Tibial nerve (tissue), 4 donors: ENCODE measurements around the gene SEMA6B. TPM values are rescaled to one million over a fixed set of nuclear protein-coding genes. Genes with fewer than 3 reads are reported as not detected.

Experiments
- DNase-seq, 2 donors: peaks; one replicate each; pipeline ENCODE4 v3.0.0-alpha.2; 2019; ENCODE audit warnings: low spot score in 2 of 2
- H3K27ac ChIP-seq, 4 donors: fragments of 200-600 bp; sonication (generic) in 3 of 4; one replicate each; pipeline ENCODE4 v1.5.1; 2017 to 2019; ENCODE audit warnings: mild to moderate bottlenecking in 1 of 4
- H3K27me3 ChIP-seq, 2 donors: fragments of 200-600 bp; sonication (generic) in 1 of 2; one replicate each; pipeline versions ENCODE4 v1.5.1 to v1.6.0; 2017 to 2019
- H3K36me3 ChIP-seq, 3 donors: fragments of 200-600 bp; sonication (generic); one replicate each; pipeline ENCODE4 v1.5.1; 2018 to 2019
- H3K4me1 ChIP-seq, 4 donors: fragments of 200-600 bp; sonication (generic) in 3 of 4; one replicate each; pipeline ENCODE4 v1.5.1; 2017 to 2019
- H3K4me3 ChIP-seq, 4 donors: fragments of 200-600 bp; sonication (generic) in 3 of 4; one replicate each; pipeline ENCODE4 v1.5.1; 2017 to 2019; ENCODE audit warnings: mild to moderate bottlenecking in 1 of 4, moderate library complexity in 1 of 4
- H3K9me3 ChIP-seq, 4 donors: fragments of 200-600 bp; sonication (generic) in 3 of 4; one replicate each; pipeline ENCODE4 v1.5.1; 2017 to 2019
- EP300 ChIP-seq, 2 donors: sonication (generic); formaldehyde crosslinking; IDR thresholded peaks; one replicate each; pipeline ENCODE4 v1.6.1; 2017; ENCODE audit warnings: antibody characterized with exemption in 2 of 2, mild to moderate bottlenecking in 1 of 2
- POLR2A ChIP-seq, 2 donors: fragments of 450-650 bp; IDR thresholded peaks; one replicate each; pipeline ENCODE4 v1.6.1; 2017; ENCODE audit warnings: antibody characterized with exemption in 2 of 2, mild to moderate bottlenecking in 2 of 2, moderate library complexity in 2 of 2
- WGBS, 2 donors: methylation state at CpG; one replicate each; pipeline ENCODE4 v1.1.5; 2018; 5-methylcytosine and 5-hydroxymethylcytosine counted together
- total RNA-seq, 4 donors: library from RNA; depleted of rRNA; stranded (reverse); fragments of >200 nt; gene quantifications; one replicate each; pipeline ENCODE4 v1.1.0, GENCODE V29; 2016
- TF ChIP-seq, protein P1 (sequence below), 5 experiments: fragments of 200-600 bp in 3 of 5; fragments of 450-650 bp in 2 of 5; sonication (generic) in 3 of 5; IDR thresholded peaks; one replicate each; pipeline ENCODE4 v1.5.1; 2016 to 2019; ENCODE audit warnings: antibody characterized with exemption in 5 of 5, mild to moderate bottlenecking in 3 of 5, moderate library complexity in 2 of 5

SEMA6B gene
- total RNA-seq, 4 donors from 2014 or later = 1.5 to 18.6 (median 7.4) TPM

DNA sequence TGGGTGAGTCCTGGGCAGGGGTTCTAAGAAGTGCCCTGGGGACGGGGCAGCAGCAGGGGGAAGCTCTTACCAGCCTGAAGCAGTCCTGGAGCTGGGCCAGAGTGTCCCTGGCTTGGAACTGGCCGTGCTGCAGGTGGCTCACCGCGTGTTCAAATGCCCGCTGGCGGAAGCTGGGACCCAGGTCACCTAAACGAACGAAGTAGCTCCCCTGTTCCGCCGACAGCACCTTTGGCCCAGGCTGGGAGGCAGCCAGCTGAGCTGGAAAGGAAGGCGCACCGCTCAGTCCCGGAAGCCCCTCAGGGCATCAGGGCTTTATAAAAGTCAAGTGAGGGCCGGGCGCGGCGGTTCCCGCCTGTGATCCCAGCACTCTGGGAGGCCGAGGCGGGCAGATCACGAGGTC lies 50.8 kb downstream of the SEMA6B start:
- Histone ChIP-seq H3K4me3 (no peak overlapping the region), H3K4me1 (peaks cover 0 to 14% (median 0%) of the 10 kb centered on the region in 4 donors), H3K27ac (no peak overlapping the region), H3K36me3 (peaks cover 0 to 31% (median 0%) of the 10 kb centered on the region in 3 donors), H3K27me3 (no peaks in the 10 kb centered on the region), H3K9me3 (no peaks in the 10 kb centered on the region)
- WGBS, 2 donors = 88 to 90% methylated on average over 15 to 21 of the region's 21 CpGs
- no peak for DNase-seq
- TF ChIP-seq POLR2A (IDR thresholded peaks at IDR 0.05) (no peak), EP300 (IDR thresholded peaks at IDR 0.05) (no peak)
- TF ChIP-seq, protein P1, sequence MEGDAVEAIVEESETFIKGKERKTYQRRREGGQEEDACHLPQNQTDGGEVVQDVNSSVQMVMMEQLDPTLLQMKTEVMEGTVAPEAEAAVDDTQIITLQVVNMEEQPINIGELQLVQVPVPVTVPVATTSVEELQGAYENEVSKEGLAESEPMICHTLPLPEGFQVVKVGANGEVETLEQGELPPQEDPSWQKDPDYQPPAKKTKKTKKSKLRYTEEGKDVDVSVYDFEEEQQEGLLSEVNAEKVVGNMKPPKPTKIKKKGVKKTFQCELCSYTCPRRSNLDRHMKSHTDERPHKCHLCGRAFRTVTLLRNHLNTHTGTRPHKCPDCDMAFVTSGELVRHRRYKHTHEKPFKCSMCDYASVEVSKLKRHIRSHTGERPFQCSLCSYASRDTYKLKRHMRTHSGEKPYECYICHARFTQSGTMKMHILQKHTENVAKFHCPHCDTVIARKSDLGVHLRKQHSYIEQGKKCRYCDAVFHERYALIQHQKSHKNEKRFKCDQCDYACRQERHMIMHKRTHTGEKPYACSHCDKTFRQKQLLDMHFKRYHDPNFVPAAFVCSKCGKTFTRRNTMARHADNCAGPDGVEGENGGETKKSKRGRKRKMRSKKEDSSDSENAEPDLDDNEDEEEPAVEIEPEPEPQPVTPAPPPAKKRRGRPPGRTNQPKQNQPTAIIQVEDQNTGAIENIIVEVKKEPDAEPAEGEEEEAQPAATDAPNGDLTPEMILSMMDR (IDR thresholded peaks at IDR 0.05) = no peak

DNA sequence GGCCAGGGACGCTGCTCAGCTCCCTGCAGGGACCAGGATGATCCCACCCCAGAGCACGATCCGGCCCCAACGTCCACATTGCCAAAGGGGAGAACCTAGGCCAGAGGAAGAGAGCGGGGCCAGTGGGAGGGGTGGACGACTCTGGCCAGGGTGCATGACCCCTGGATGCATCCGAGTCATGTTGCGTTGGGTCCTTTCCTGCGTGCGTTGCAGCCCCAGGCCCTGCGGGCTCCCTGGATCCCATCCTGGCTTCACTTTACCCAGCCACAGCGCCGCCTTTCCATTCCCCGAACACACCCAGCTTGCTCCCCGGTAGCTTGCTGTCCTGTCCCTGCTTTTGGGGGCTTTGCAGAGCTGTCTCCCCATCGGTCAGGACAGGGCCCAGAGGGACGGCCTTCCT lies 51.7 kb downstream of the SEMA6B start:
- H3K36me3 ChIP-seq = peaks cover 0 to 40% (median 0%) of the 10 kb centered on the region in 3 donors
- WGBS, 2 donors = 74 to 77% methylated on average over 15 to 17 of the region's 17 CpGs
- no peaks in the 10 kb centered on the region for H3K9me3 ChIP-seq
- TF ChIP-seq POLR2A (IDR thresholded peaks at IDR 0.05) = no peak
- TF ChIP-seq EP300 (IDR thresholded peaks at IDR 0.05) = no peak
- TF ChIP-seq, protein P1 (IDR thresholded peaks at IDR 0.05) = no peak
- H3K4me1 ChIP-seq = peaks cover 0 to 14% (median 0%) of the 10 kb centered on the region in 4 donors
- no peak overlapping the region for H3K4me3 ChIP-seq
- no peaks in the 10 kb centered on the region for H3K27me3 ChIP-seq
- DNase-seq = no peak
- no peak overlapping the region for H3K27ac ChIP-seq

DNA sequence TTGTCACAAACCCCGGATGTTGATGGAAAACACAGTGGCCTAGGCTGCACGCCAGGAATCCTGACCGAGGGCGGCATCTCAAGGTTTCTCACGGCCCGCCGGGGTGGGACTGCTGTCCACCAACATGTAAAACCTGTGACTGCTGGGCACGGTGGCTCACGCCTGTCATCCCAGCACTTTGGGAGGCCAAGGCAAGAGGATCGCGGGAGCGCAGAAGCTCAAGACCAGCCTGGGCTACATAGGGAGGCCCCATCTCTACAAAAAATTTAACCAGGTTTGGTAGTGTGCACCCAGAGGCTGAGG lies 52.4 kb downstream of the SEMA6B start:
- peaks cover 0 to 14% (median 0%) of the 10 kb centered on the region in 4 donors for H3K4me1 ChIP-seq
- no peak overlapping the region for H3K4me3 ChIP-seq
- DNase-seq = no peak
- no peaks in the 10 kb centered on the region for H3K9me3 ChIP-seq
- no peaks in the 10 kb centered on the region for H3K27me3 ChIP-seq
- WGBS, 2 donors = 83 to 89% methylated on average over 6 to 12 of the region's 12 CpGs
- H3K36me3 ChIP-seq = peaks cover 0 to 47% (median 0%) of the 10 kb centered on the region in 3 donors
- H3K27ac ChIP-seq = no peak overlapping the region
- no peak for TF ChIP-seq POLR2A (IDR thresholded peaks at IDR 0.05)

DNA sequence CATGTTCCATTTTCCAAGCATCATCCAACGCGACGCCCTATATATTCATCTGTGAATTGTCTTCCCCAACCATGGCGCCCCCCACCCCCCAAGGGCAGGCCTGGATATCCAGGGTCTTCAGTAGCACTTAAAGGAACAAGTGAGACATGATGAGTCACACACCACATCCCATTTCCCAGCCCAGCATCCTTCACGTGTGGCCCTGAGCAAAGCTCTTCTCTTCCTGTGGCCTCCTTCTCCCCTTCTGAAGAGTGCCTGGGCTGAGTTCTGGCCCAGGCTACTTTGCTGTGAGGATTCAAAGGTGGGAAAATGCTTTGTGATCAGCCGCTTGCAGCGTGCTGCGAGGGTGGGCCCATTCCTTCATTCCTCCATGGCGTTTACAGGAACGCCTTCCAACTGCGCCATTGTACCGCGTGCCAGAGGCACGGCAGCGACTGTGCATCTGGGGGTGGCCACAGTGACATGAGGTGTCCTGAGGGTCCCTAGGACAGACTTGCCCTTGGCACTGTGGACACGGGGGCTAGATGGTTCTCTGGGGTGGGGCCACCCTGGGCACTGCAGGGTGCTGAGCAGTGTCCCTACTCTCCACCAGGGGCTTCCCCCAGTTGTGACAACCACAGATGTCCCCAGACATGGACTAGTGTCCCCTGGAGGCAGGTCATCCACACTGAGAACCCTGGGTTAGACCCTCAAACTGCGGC lies 52.9 kb downstream of the SEMA6B start:
- Histone ChIP-seq H3K36me3 (peaks cover 0 to 52% (median 0%) of the 10 kb centered on the region in 3 donors), H3K4me1 (peaks cover 0 to 14% (median 0%) of the 10 kb centered on the region in 4 donors), H3K9me3 (no peaks in the 10 kb centered on the region), H3K27me3 (no peaks in the 10 kb centered on the region), H3K4me3 (no peak overlapping the region), H3K27ac (no peak overlapping the region)
- 86 to 87% methylated on average over 15 to 16 of the region's 17 CpGs for WGBS, 2 donors
- TF ChIP-seq EP300 (IDR thresholded peaks at IDR 0.05) = no peak
- TF ChIP-seq, protein P1 (IDR thresholded peaks at IDR 0.05) = no peak
- no peak for DNase-seq

DNA sequence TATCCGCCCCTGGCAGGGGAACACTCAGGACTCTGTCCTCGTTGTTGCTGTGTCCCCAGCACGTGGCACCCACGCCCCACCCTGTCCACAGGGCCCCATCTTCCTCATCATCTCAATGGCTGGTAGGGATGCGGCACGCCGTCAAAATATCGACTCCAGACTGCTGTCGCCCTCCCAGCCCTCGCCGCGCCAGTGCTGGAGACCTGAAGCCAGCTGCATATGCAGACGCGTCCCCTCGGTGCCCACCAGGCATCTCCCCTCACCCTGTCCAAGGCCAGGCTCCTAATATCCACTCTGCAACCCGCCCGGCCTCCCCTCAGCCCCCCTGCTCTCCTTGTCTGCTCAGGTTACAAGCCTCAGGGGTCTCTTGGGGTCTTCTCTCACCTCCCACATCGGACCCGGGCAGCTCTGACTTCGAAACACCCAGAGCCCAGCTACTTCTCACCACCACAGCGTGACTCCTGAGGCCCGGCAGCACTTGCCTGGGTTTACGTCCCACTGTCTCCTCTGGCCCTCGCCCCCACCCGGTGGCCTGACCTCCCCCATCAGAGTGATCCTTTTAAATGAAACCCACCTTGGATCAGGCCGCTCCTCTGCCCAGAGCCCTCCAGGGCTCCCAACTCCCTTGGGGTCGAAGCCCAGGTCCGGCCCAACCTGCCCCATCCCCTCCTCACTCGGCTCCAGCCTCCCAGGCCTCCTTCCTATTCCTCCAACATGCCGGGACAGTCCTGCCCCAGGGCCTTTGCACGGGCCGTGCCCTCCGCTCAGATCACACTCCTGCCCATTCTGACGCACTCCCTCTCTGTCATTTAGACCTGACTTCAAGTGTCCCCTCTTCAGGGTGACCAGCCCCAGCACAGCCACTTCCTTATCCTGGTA lies 53.7 kb downstream of the SEMA6B start:
- Histone ChIP-seq H3K36me3 (peaks cover 0 to 60% (median 0%) of the 10 kb centered on the region in 3 donors), H3K4me3 (no peak overlapping the region), H3K9me3 (no peaks in the 10 kb centered on the region), H3K4me1 (peaks cover 0 to 14% (median 0%) of the 10 kb centered on the region in 4 donors), H3K27ac (peak overlapping the region in 1 of 4 donors; percentile 54), H3K27me3 (no peaks in the 10 kb centered on the region)
- TF ChIP-seq EP300 (IDR thresholded peaks at IDR 0.05) = no peak
- TF ChIP-seq, protein P1 (IDR thresholded peaks at IDR 0.05) = no peak
- TF ChIP-seq POLR2A (IDR thresholded peaks at IDR 0.05) = no peak
- 90 to 91% methylated on average over 34 of the region's 34 CpGs for WGBS, 2 donors
- no peak for DNase-seq
